K562 (cell line): ENCODE data around the gene MOCOS. TPM values are rescaled to one million over a fixed set of nuclear protein-coding genes. Genes with fewer than 3 reads are reported as not detected.

ENCODE experiments used
- ATAC-seq: fragments of 200-7000 bp; cut with Tn5 transposase; 3 replicates; pipeline ENCODE4 v1.9.1; 2020; ENCODE audit warnings: moderate library complexity
- BruUV-seq: library from RNA; stranded (reverse); fragments of 400-500 nt; replicated peaks from 2 replicates; lab custom pipeline; 2021; lab: Mats Ljungman, UMichigan
- CTCF ChIA-PET: fragments of 300-600 bp; formaldehyde crosslinking; extraction: SDS; loops from one replicate; lab custom pipeline; 2021; ENCODE audit warnings: low intra/inter-chr PET ratio; lab: Yijun Ruan, JAX
- POLR2A ChIA-PET: fragments of 300-600, 350-650 bp; sonication (Branson Sonifier 250); formaldehyde crosslinking; extraction: SDS; loops from one replicate; lab custom pipeline; 2021; ENCODE audit warnings: antibody characterized with exemption, inconsistent platforms; lab: Yijun Ruan, JAX
- DNase-seq, 4 experiments: peaks; one replicate each; pipeline versions ENCODE4 v3.0.0 to v3.0.0-alpha.2; 2011 to 2018; ENCODE audit warnings: low spot score in 3 of 4, mixed read lengths in 3 of 4; ENCODE audit errors: extremely low read depth in 1 of 4
- FAIRE-seq: peaks from 2 replicates; lab custom pipeline; 2011; peaks lifted over from hg19 to GRCh38; lab: Jason Lieb, UNC
- H2AFZ ChIP-seq: 2 replicates; pipeline ENCODE4 v1.6.0; 2011; ENCODE audit warnings: low read depth, low read length, control low read depth, inconsistent platforms
- H3K27ac ChIP-seq: fragments of 200-600 bp; 3 replicates; pipeline ENCODE4 v1.8.0; 2011; ENCODE audit warnings: low read depth, mild to moderate bottlenecking, control low read depth, inconsistent platforms, low read length, moderate library complexity, mixed read lengths; ENCODE audit errors: extremely low read depth
- H3K27me3 ChIP-seq, 2 experiments: fragments of 300-600 bp in 1 of 2; 2 replicates in 1 of 2; 3 replicates in 1 of 2; pipeline versions ENCODE4 v1.6.0 to v1.8.0; 2011; ENCODE audit warnings: inconsistent platforms in 2 of 2, low read length in 2 of 2, mild to moderate bottlenecking in 1 of 2, mixed read lengths in 1 of 2, moderate library complexity in 1 of 2; ENCODE audit not compliant: control insufficient read depth in 2 of 2, insufficient read depth in 2 of 2
- H3K36me3 ChIP-seq: fragments of 300-600 bp; 3 replicates; pipeline ENCODE4 v1.8.0; 2011; ENCODE audit warnings: mild to moderate bottlenecking, low read length, inconsistent platforms; ENCODE audit not compliant: control insufficient read depth, insufficient read depth
- H3K4me1 ChIP-seq, 2 experiments: fragments of 200-600 bp in 1 of 2; replicated peaks in 1 of 2; 2 replicates in 1 of 2; 3 replicates in 1 of 2; pipeline versions ENCODE4 v1.5.1 to v1.8.0; 2011; ENCODE audit warnings: inconsistent platforms in 2 of 2, low read length in 2 of 2, mild to moderate bottlenecking in 1 of 2, mixed read lengths in 1 of 2, moderate library complexity in 1 of 2; ENCODE audit not compliant: control insufficient read depth in 2 of 2, insufficient read depth in 2 of 2
- H3K4me2 ChIP-seq: 2 replicates; pipeline ENCODE4 v1.6.1; 2011; ENCODE audit warnings: low read length, control low read depth, inconsistent platforms, mixed read lengths; ENCODE audit not compliant: insufficient read depth
- H3K4me3 ChIP-seq: fragments of 200-600 bp; sonication (generic), shearing (Covaris generic); 2 replicates; pipeline ENCODE4 v1.5.1; 2016; ENCODE audit warnings: control low read depth, inconsistent platforms
- H3K79me2 ChIP-seq: fragments of 200-600 bp; 3 replicates; pipeline ENCODE4 v1.8.0; 2011; ENCODE audit warnings: low read length, inconsistent platforms; ENCODE audit not compliant: control insufficient read depth, insufficient read depth
- H3K9ac ChIP-seq, 2 experiments: 2 replicates each; pipeline versions ENCODE4 v1.6.0 to v1.6.1; 2011; ENCODE audit warnings: low read depth in 2 of 2, low read length in 2 of 2, control low read depth in 1 of 2, inconsistent platforms in 1 of 2, mild to moderate bottlenecking in 1 of 2, mixed read lengths in 1 of 2; ENCODE audit not compliant: insufficient read depth in 1 of 2
- H3K9me1 ChIP-seq: one replicate; pipeline ENCODE4 v1.6.0; 2011; ENCODE audit warnings: inconsistent platforms, mild to moderate bottlenecking, low read length, moderate library complexity; ENCODE audit not compliant: control insufficient read depth, insufficient read depth
- H3K9me3 ChIP-seq: replicated peaks from 2 replicates; pipeline ENCODE4 v1.5.1; 2011; ENCODE audit warnings: low read depth, low read length, inconsistent platforms; ENCODE audit not compliant: control insufficient read depth, insufficient read depth
- H4K20me1 ChIP-seq: replicated peaks from 2 replicates; pipeline ENCODE4 v1.6.1; 2011; ENCODE audit warnings: low read length, inconsistent platforms, mixed read lengths; ENCODE audit not compliant: control insufficient read depth, insufficient read depth
- CBX8 ChIP-seq: fragments of 200-600 bp; sonication (generic); IDR thresholded peaks from 2 replicates; pipeline ENCODE4 v1.6.1; 2012; ENCODE audit warnings: borderline replicate concordance, mixed run types, low read depth, mild to moderate bottlenecking, moderate library complexity, mixed read lengths, low read length, control low read depth, inconsistent platforms; ENCODE audit not compliant: poor library complexity, severe bottlenecking; ENCODE audit errors: extremely low read depth
- E2F6 ChIP-seq, 2 experiments: IDR thresholded peaks; 2 replicates each; pipeline ENCODE4 v1.6.1; 2011; ENCODE audit warnings: borderline replicate concordance in 1 of 2, control low read depth in 1 of 2, low read depth in 1 of 2, low read length in 1 of 2, mild to moderate bottlenecking in 1 of 2, mixed read lengths in 1 of 2, moderate library complexity in 1 of 2; ENCODE audit not compliant: insufficient read depth in 1 of 2, insufficient read length in 1 of 2, poor library complexity in 1 of 2, severe bottlenecking in 1 of 2; ENCODE audit errors: extremely low read depth in 1 of 2
- ETS2 ChIP-seq: IDR thresholded peaks from 2 replicates; pipeline ENCODE4 v1.6.1; 2016; ENCODE audit warnings: borderline replicate concordance, missing genetic modification characterization, mild to moderate bottlenecking, moderate library complexity, missing compliant biosample characterization; ENCODE audit not compliant: poor library complexity, severe bottlenecking
- FUS ChIP-seq: fragments of 200-400 bp; formaldehyde crosslinking; optimal IDR thresholded peaks from 2 replicates; pipeline ENCODE3; 2017; ENCODE audit warnings: low read depth, low read length
- GTF2B ChIP-seq: IDR thresholded peaks from 2 replicates; pipeline ENCODE4 v1.6.1; 2011; ENCODE audit not compliant: insufficient read length; ENCODE audit errors: extremely low read depth
- JUNB ChIP-seq: fragments of 450-650 bp; formaldehyde crosslinking; conservative IDR thresholded peaks from 2 replicates; pipeline ENCODE4 v1.4.0; 2020; ENCODE audit warnings: mild to moderate bottlenecking
- JUND ChIP-seq, 2 experiments: IDR thresholded peaks; 2 replicates in 1 of 2; 3 replicates in 1 of 2; pipeline ENCODE4 v1.6.1; 2011; ENCODE audit warnings: borderline replicate concordance in 2 of 2, low read depth in 2 of 2, low read length in 2 of 2, improper control_type of control experiment in 1 of 2, missing biosample characterization in 1 of 2, missing genetic modification characterization in 1 of 2, missing genetic modification reagents in 1 of 2
- MBD1 ChIP-seq: fragments of 250-450 bp; sonication (Bioruptor Pico); IDR thresholded peaks from 2 replicates; pipeline ENCODE4 v1.8.0; 2022; ENCODE audit warnings: inconsistent platforms
- MCM7 ChIP-seq, 2 experiments: fragments of 450-650 bp; IDR thresholded peaks; 2 replicates each; pipeline ENCODE4 v1.6.1; 2016 to 2018
- PHF20 ChIP-seq: fragments of 450-650 bp; IDR thresholded peaks from 2 replicates; pipeline ENCODE4 v1.6.1; 2018; ENCODE audit not compliant: partially characterized antibody
- SETDB1 ChIP-seq: IDR thresholded peaks from one replicate; pipeline ENCODE4 v1.6.1; 2012; ENCODE audit warnings: low read length, control low read depth, inconsistent platforms
- SRSF1 ChIP-seq: fragments of 200-400 bp; formaldehyde crosslinking; IDR thresholded peaks from 2 replicates; pipeline ENCODE4 v1.6.1; 2017; ENCODE audit warnings: mild to moderate bottlenecking, low read depth, low read length, moderate library complexity
- TAF15 ChIP-seq: fragments of 200-400 bp; formaldehyde crosslinking; IDR thresholded peaks from 2 replicates; pipeline ENCODE4 v1.6.1; 2017; ENCODE audit warnings: mild to moderate bottlenecking, low read depth, low read length, moderate library complexity
- TBP ChIP-seq: optimal IDR thresholded peaks from 2 replicates; pipeline ENCODE3; 2011; ENCODE audit warnings: low read depth, low read length, improper control_type of control experiment
- THRAP3 ChIP-seq: fragments of 450-650 bp; IDR thresholded peaks from 2 replicates; pipeline ENCODE4 v1.6.1; 2016; ENCODE audit warnings: mild to moderate bottlenecking, inconsistent platforms, borderline replicate concordance
- ZNF778 ChIP-seq: fragments of 450-650 bp; formaldehyde crosslinking; IDR thresholded peaks from 2 replicates; pipeline ENCODE4 v1.4.0; 2020; ENCODE audit warnings: mild to moderate bottlenecking, moderate library complexity
- WGBS: fragments of 100-300 bp; shearing (Covaris generic); methylation state at CpG from one replicate; pipeline ENCODE4 v1.1.6; 2016; ENCODE audit warnings: low coverage, mixed read lengths; ENCODE audit not compliant: insufficient coverage; ENCODE audit errors: missing lambda C conversion rate; 5-methylcytosine and 5-hydroxymethylcytosine counted together
- in situ Hi-C: fragments of 300-500 bp; cut with MboI; formaldehyde crosslinking; loops from 4 replicates; pipeline ENCODE4 v1.15.0; 2018; ENCODE audit warnings: inconsistent platforms, mixed read lengths
- intact Hi-C: fragments of 100-400 bp; cut with micrococcal nuclease; formaldehyde crosslinking; loops from 2 replicates; pipeline ENCODE4 v1.14.2; 2022
- polyA plus RNA-seq, 8 experiments: library from polyadenylated mRNA; depleted of rRNA in 4 of 8; stranded (reverse) in 5 of 8; unstranded in 3 of 8; fragments of >200 nt; fragmentation: Nextera tagmentation in 2 of 8; fragmentation: Illumina TruSeq in 1 of 8; extraction: Ambion mirVana in 2 of 8; extraction: Trizol in 1 of 8; gene quantifications; 2 replicates each; pipeline versions ENCODE4 v1.2.1 to v1.2.3, GENCODE V29; 2011 to 2014; ENCODE audit warnings: inconsistent platforms in 1 of 8, missing spikeins in 1 of 8
- total RNA-seq, 7 experiments: library from RNA; depleted of rRNA in 6 of 7; stranded (reverse); fragments of >200 nt in 6 of 7; fragmentation: Illumina TruSeq in 2 of 7; extraction: Trizol in 2 of 7; gene quantifications; 2 replicates each; pipeline versions ENCODE4 v1.2.1 to v1.2.3, GENCODE V29; 2011 to 2021; ENCODE audit warnings: low replicate concordance in 1 of 7

The MOCOS gene
- total and polyA plus RNA-seq, 9 of the 15 experiments (the other 6 are each of a cell fraction or from before 2014, with no cell fraction given), result 4.5 to 12.4 (median 9.1) TPM

GRCh38 chr18:36187826-36188721, 777 bp downstream of the MOCOS start:
- Histone ChIP-seq H3K36me3 (peaks cover 14% of the 10 kb centered on the region; the same call in 2 of the 3 replicates), H3K27me3 (no peaks in the 10 kb centered on the region), H3K4me3 (peak overlapping the region; percentile 68), H3K4me2 (peak overlapping the region; percentile 89), H3K9me3 (no peaks in the 10 kb centered on the region), H3K79me2 (peaks cover 22% of the 10 kb centered on the region), H2AFZ (peak overlapping the region; percentile 89), H3K4me1 (peaks cover 12 to 31% of the 10 kb centered on the region in 2 experiments; a peak in 4 of 5 replicates), H3K9me1 (no peaks in the 10 kb centered on the region), H3K9ac (peak overlapping the region; percentile 81 to 93), H4K20me1 (no peaks in the 10 kb centered on the region), H3K27ac (peak overlapping the region; percentile 61)
- ATAC-seq (peak; percentile 58), FAIRE-seq (peak; percentile 57), DNase-seq (peak; percentile 38 to 52 (median 47))
- CTCF ChIA-PET, result no interaction called here
- in situ Hi-C loops, result no loop called here
- BruUV-seq, result no TSS peak
- POLR2A ChIA-PET, result interaction anchor here (0.8 to 3.3 kb wide), 12 partner anchors 8 to 215 kb away, joined by 3 to 35 read pairs (median 5); partner anchors contain the start of gene RMP24
- 16% methylated on average over 37 of the region's 43 CpGs for WGBS
- intact Hi-C loops, result loop anchor here (2.0 kb wide), 1 partner anchor 97 kb away; no protein-coding TSS in a partner anchor
- peak; percentile 39 to 82 for TF ChIP-seq E2F6 (IDR thresholded peaks at IDR 0.05; ENCODE audit: borderline replicate concordance in 1 of 2, extremely low read depth in 1 of 2, insufficient read depth in 1 of 2, insufficient read length in 1 of 2, low read depth in 1 of 2, low read length in 1 of 2, poor library complexity in 1 of 2, severe bottlenecking in 1 of 2)
- no peak for TF ChIP-seq PHF20
- no peak for TF ChIP-seq GTF2B
- TF ChIP-seq ZNF778 (CRISPR knock-in tag), result no peak
- no peak for TF ChIP-seq THRAP3
- no peak for TF ChIP-seq ETS2 (tag)
- no peak for TF ChIP-seq MBD1 (CRISPR knock-in tag)
- no peak for TF ChIP-seq FUS
- TF ChIP-seq JUNB (CRISPR knock-in tag), result 0 out of 2 replicates have a peak, but pooled peaks have one; percentile 18
- no peak for TF ChIP-seq SRSF1
- TF ChIP-seq SETDB1, result no peak
- no peak for TF ChIP-seq CBX8
- TF ChIP-seq TBP, result peak; percentile 22
- TF ChIP-seq MCM7 (IDR thresholded peaks at IDR 0.05), result no peak
- peak; percentile 70 for TF ChIP-seq JUND (IDR thresholded peaks at IDR 0.05; ENCODE audit: borderline replicate concordance, low read depth, low read length)
- peak; percentile 31; the same call in 1 of the 3 replicates for TF ChIP-seq JUND (tag; IDR thresholded peaks at IDR 0.05; ENCODE audit: borderline replicate concordance, low read depth, low read length)
- TF ChIP-seq TAF15, result no peak
